GM15510 (cell line): ENCODE data around the gene USH1G.

Experiments used
- POLR2A ChIP-seq: IDR thresholded peaks from 3 replicates; pipeline ENCODE4 v1.6.1; 2011; ENCODE audit warnings: borderline replicate concordance; ENCODE audit not compliant: insufficient read length; ENCODE audit errors: extremely low read depth

Gene USH1G

GRCh38 chr17:74866198-74866835 lies 56.7 kb downstream of the USH1G start:
- no peak for TF ChIP-seq POLR2A
